Bronchial epithelial cell (primary cell): ENCODE results near the gene IPMK. TPM values are rescaled to one million over a fixed set of nuclear protein-coding genes. Genes with fewer than 3 reads are reported as not detected.
"Not testable (repeated sequence)": the region's sequence is repeated elsewhere in the genome, so short reads cannot be mapped to it uniquely, and the experiment has no call there.

Source experiments
- DNase-seq: peaks from one replicate; pipeline ENCODE4 v3.0.0-alpha.2; 2010; ENCODE audit warnings: low read depth
- FAIRE-seq: peaks from 2 replicates; lab custom pipeline; 2011; peaks lifted over from hg19 to GRCh38; lab: Jason Lieb, UNC
- H3K27me3 ChIP-seq: 2 replicates; pipeline ENCODE4 v1.5.1; 2011; ENCODE audit warnings: low read length; ENCODE audit not compliant: control insufficient read depth, insufficient read depth
- H3K36me3 ChIP-seq: 2 replicates; pipeline ENCODE4 v1.5.1; 2011; ENCODE audit warnings: low read length; ENCODE audit not compliant: control insufficient read depth, insufficient read depth
- H3K4me3 ChIP-seq: 2 replicates; pipeline ENCODE4 v1.5.1; 2011; ENCODE audit warnings: mild to moderate bottlenecking, low read depth, low read length, control low read depth
- CTCF ChIP-seq: IDR thresholded peaks from 2 replicates; pipeline ENCODE4 v1.5.1; 2011; ENCODE audit warnings: mild to moderate bottlenecking, moderate library complexity, low read length, control low read depth, inconsistent platforms; ENCODE audit not compliant: insufficient read depth, severe bottlenecking
- total RNA-seq: library from RNA; depleted of rRNA; stranded (reverse); fragments of >200 nt; gene quantifications from 2 replicates; pipeline ENCODE4 v1.2.1, GENCODE V29; 2014

Gene IPMK
- total RNA-seq, 1 donor from 2014 or later: 6.3 TPM

- no peak for DNase-seq
- FAIRE-seq: no peak
- H3K4me3 ChIP-seq: no peak overlapping the region
- H3K27me3 ChIP-seq: no peaks in the 10 kb centered on the region
- no peak for TF ChIP-seq CTCF
- no peaks in the 10 kb centered on the region for H3K36me3 ChIP-seq
Measured at GRCh38 chr10:58174831-58175230, 92.9 kb downstream of the IPMK start.

GRCh38 chr10:58173391-58173790, 94.3 kb downstream of the IPMK start:
- FAIRE-seq (no peak), DNase-seq (no peak)
- Histone ChIP-seq H3K36me3 (no peaks in the 10 kb centered on the region), H3K4me3 (no peak overlapping the region), H3K27me3 (no peaks in the 10 kb centered on the region)
- TF ChIP-seq CTCF: no peak

GRCh38 chr10:58171146-58171545, 96.5 kb downstream of the IPMK start:
- no peak overlapping the region for H3K4me3 ChIP-seq
- TF ChIP-seq CTCF: no peak
- DNase-seq: no peak
- no peak for FAIRE-seq
- H3K27me3 ChIP-seq: no peaks in the 10 kb centered on the region
- no peaks in the 10 kb centered on the region for H3K36me3 ChIP-seq

GRCh38 chr10:58164517-58164916, 103.2 kb downstream of the IPMK start:
- DNase-seq (no peak), FAIRE-seq (no peak)
- H3K4me3 ChIP-seq: no peak overlapping the region
- no peaks in the 10 kb centered on the region for H3K36me3 ChIP-seq
- TF ChIP-seq CTCF: no peak
- H3K27me3 ChIP-seq: no peaks in the 10 kb centered on the region

GRCh38 chr10:58158806-58159205, 108.9 kb downstream of the IPMK start:
- no peak for TF ChIP-seq CTCF
- Histone ChIP-seq H3K27me3 (no peaks in the 10 kb centered on the region), H3K4me3 (no peak overlapping the region), H3K36me3 (no peaks in the 10 kb centered on the region)
- FAIRE-seq (no peak), DNase-seq (no peak)

- DNase-seq: peak; percentile 96
- FAIRE-seq: no peak
- no peaks in the 10 kb centered on the region for H3K27me3 ChIP-seq
- no peak overlapping the region for H3K4me3 ChIP-seq
- no peaks in the 10 kb centered on the region for H3K36me3 ChIP-seq
- no peak for TF ChIP-seq CTCF
Measured at GRCh38 chr10:58157076-58157766, 110.5 kb downstream of the IPMK start.

GRCh38 chr10:58155941-58156340, 111.8 kb downstream of the IPMK start:
- not testable (repeated sequence) for DNase-seq, H3K36me3 ChIP-seq, H3K4me3 ChIP-seq, FAIRE-seq, H3K27me3 ChIP-seq
